PC-9 (cell line): ENCODE results near the gene WRAP73.

Source experiments
- CTCF ChIP-seq: fragments of 200-600 bp; sonication (generic); conservative IDR thresholded peaks from 2 replicates; pipeline ENCODE4 v1.6.1; 2017; ENCODE audit warnings: mixed run types, antibody characterized with exemption, mild to moderate bottlenecking, moderate library complexity
- EZH2 ChIP-seq: fragments of 200-600 bp; sonication (generic); IDR thresholded peaks from 2 replicates; pipeline ENCODE4 v1.8.0; 2017; ENCODE audit warnings: antibody characterized with exemption, low read depth

GRCh38 chr1:3670823-3671265 is 20.9 kb upstream of the WRAP73 start:
- TF ChIP-seq CTCF (no peak), EZH2 (no peak)
